ENCODE measurements around the gene KIAA0753. TPM values are rescaled to one million over a fixed set of nuclear protein-coding genes. Genes with fewer than 3 reads are reported as not detected.

The KIAA0753 gene
- total and polyA plus RNA-seq, 10 of the 15 experiments (the other 5 are each of a cell fraction or from before 2014, with no cell fraction given): 2.2 to 15.2 (median 7.7) TPM

DNA sequence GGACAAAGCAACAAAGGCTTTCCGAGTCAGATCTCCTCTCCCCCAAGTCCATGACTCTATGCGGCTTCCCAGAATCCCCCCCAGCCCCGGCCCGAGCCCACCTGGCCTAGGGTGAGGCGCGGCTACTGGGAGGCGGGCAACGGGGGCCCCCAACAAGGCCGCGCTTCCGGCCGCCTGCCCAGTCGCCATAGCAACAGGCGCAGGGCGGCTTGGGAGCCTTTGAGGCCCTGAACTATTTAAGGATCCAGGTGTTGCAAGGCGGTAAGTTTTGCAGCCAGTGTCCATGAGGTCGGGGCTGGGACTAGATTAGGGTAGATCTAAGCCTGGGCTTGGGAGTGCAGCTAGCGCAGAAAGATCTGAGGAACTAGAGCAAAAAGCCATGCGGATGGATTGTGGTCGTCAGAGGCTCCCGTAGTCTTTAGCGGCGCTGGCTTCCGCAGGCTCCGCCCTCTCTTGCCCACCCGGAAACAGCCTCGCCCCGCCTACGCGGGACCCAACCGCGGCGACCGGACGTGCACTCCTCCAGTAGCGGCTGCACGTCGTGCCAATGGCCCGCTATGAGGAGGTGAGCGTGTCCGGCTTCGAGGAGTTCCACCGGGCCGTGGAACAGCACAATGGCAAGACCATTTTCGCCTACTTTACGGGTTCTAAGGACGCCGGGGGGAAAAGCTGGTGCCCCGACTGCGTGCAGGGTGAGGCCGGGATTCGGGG lies at the start of gene KIAA0753, which contains the start of gene TXNDC17 (continued):
- TF ChIP-seq, protein P1, sequence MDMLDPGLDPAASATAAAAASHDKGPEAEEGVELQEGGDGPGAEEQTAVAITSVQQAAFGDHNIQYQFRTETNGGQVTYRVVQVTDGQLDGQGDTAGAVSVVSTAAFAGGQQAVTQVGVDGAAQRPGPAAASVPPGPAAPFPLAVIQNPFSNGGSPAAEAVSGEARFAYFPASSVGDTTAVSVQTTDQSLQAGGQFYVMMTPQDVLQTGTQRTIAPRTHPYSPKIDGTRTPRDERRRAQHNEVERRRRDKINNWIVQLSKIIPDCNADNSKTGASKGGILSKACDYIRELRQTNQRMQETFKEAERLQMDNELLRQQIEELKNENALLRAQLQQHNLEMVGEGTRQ (IDR thresholded peaks at IDR 0.05; ENCODE audit: borderline replicate concordance, low read depth, low read length): no peak
- TF ChIP-seq WRNIP1 (IDR thresholded peaks at IDR 0.05; ENCODE audit: borderline replicate concordance, low read depth, low read length) (0 out of 2 replicates have a peak, but pooled peaks have one; percentile 42), CEBPB (IDR thresholded peaks at IDR 0.05; ENCODE audit: borderline replicate concordance in 1 of 2, low read depth in 2 of 2, low read length in 2 of 2) (no peak), PAX5 (IDR thresholded peaks at IDR 0.05; ENCODE audit: borderline replicate concordance, low read depth, low read length) (no peak), EGR1 (IDR thresholded peaks at IDR 0.05; ENCODE audit: borderline replicate concordance in 1 of 2, low read depth in 2 of 2, low read length in 2 of 2) (peak; percentile 6 to 79), CHD4 (IDR thresholded peaks at IDR 0.05) (no peak), ASH2L (IDR thresholded peaks at IDR 0.05; ENCODE audit: borderline replicate concordance, low read depth) (no peak), JUNB (IDR thresholded peaks at IDR 0.05) (no peak), MYC (IDR thresholded peaks at IDR 0.05; ENCODE audit: insufficient read depth, insufficient read length, insufficient replicate concordance, low read length, severe bottlenecking) (no peak), TBL1XR1 (IDR thresholded peaks at IDR 0.05; ENCODE audit: low read depth, low read length) (no peak), CBX5 (IDR thresholded peaks at IDR 0.05; ENCODE audit: low read depth) (no peak), ETV6 (conservative IDR thresholded peaks at IDR 0.05 in 1 of 2, IDR thresholded peaks at IDR 0.05 in 1 of 2; ENCODE audit: borderline replicate concordance in 1 of 2, low read depth in 1 of 2) (no peak), ZNF622 (IDR thresholded peaks at IDR 0.05) (no peak)
- TF ChIP-seq, protein P2, sequence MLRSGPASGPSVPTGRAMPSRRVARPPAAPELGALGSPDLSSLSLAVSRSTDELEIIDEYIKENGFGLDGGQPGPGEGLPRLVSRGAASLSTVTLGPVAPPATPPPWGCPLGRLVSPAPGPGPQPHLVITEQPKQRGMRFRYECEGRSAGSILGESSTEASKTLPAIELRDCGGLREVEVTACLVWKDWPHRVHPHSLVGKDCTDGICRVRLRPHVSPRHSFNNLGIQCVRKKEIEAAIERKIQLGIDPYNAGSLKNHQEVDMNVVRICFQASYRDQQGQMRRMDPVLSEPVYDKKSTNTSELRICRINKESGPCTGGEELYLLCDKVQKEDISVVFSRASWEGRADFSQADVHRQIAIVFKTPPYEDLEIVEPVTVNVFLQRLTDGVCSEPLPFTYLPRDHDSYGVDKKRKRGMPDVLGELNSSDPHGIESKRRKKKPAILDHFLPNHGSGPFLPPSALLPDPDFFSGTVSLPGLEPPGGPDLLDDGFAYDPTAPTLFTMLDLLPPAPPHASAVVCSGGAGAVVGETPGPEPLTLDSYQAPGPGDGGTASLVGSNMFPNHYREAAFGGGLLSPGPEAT (IDR thresholded peaks at IDR 0.05; ENCODE audit: low read depth): peak; percentile 95
- TF ChIP-seq, protein P3, sequence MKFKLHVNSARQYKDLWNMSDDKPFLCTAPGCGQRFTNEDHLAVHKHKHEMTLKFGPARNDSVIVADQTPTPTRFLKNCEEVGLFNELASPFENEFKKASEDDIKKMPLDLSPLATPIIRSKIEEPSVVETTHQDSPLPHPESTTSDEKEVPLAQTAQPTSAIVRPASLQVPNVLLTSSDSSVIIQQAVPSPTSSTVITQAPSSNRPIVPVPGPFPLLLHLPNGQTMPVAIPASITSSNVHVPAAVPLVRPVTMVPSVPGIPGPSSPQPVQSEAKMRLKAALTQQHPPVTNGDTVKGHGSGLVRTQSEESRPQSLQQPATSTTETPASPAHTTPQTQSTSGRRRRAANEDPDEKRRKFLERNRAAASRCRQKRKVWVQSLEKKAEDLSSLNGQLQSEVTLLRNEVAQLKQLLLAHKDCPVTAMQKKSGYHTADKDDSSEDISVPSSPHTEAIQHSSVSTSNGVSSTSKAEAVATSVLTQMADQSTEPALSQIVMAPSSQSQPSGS (IDR thresholded peaks at IDR 0.05; ENCODE audit: low read length): no peak
- TF ChIP-seq, protein P4, sequence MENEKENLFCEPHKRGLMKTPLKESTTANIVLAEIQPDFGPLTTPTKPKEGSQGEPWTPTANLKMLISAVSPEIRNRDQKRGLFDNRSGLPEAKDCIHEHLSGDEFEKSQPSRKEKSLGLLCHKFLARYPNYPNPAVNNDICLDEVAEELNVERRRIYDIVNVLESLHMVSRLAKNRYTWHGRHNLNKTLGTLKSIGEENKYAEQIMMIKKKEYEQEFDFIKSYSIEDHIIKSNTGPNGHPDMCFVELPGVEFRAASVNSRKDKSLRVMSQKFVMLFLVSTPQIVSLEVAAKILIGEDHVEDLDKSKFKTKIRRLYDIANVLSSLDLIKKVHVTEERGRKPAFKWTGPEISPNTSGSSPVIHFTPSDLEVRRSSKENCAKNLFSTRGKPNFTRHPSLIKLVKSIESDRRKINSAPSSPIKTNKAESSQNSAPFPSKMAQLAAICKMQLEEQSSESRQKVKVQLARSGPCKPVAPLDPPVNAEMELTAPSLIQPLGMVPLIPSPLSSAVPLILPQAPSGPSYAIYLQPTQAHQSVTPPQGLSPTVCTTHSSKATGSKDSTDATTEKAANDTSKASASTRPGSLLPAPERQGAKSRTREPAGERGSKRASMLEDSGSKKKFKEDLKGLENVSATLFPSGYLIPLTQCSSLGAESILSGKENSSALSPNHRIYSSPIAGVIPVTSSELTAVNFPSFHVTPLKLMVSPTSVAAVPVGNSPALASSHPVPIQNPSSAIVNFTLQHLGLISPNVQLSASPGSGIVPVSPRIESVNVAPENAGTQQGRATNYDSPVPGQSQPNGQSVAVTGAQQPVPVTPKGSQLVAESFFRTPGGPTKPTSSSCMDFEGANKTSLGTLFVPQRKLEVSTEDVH (IDR thresholded peaks at IDR 0.05; ENCODE audit: low read depth, partially characterized antibody): peak; percentile 70
- TF ChIP-seq, protein P5, sequence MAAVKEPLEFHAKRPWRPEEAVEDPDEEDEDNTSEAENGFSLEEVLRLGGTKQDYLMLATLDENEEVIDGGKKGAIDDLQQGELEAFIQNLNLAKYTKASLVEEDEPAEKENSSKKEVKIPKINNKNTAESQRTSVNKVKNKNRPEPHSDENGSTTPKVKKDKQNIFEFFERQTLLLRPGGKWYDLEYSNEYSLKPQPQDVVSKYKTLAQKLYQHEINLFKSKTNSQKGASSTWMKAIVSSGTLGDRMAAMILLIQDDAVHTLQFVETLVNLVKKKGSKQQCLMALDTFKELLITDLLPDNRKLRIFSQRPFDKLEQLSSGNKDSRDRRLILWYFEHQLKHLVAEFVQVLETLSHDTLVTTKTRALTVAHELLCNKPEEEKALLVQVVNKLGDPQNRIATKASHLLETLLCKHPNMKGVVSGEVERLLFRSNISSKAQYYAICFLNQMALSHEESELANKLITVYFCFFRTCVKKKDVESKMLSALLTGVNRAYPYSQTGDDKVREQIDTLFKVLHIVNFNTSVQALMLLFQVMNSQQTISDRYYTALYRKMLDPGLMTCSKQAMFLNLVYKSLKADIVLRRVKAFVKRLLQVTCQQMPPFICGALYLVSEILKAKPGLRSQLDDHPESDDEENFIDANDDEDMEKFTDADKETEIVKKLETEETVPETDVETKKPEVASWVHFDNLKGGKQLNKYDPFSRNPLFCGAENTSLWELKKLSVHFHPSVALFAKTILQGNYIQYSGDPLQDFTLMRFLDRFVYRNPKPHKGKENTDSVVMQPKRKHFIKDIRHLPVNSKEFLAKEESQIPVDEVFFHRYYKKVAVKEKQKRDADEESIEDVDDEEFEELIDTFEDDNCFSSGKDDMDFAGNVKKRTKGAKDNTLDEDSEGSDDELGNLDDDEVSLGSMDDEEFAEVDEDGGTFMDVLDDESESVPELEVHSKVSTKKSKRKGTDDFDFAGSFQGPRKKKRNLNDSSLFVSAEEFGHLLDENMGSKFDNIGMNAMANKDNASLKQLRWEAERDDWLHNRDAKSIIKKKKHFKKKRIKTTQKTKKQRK (IDR thresholded peaks at IDR 0.05; ENCODE audit: low read depth, low read length): no peak
